WTC11 (cell line): ENCODE results near the gene ABCA6. TPM values are rescaled to one million over a fixed set of nuclear protein-coding genes. Genes with fewer than 3 reads are reported as not detected.

ENCODE experiments used
- ATAC-seq: fragments of 200-7000 bp; cut with Tn5 transposase; 2 replicates; pipeline ENCODE4 v1.10.0; 2021; ENCODE audit warnings: mild to moderate bottlenecking, moderate library complexity
- CTCF ChIA-PET: fragments of 300-600 bp; sonication (Branson Sonifier 250); formaldehyde crosslinking; loops from one replicate; lab custom pipeline; 2021; ENCODE audit warnings: antibody characterized with exemption; lab: Charles Lee
- POLR2A ChIA-PET: fragments of 350-600 bp; sonication (Branson Sonifier 250); formaldehyde crosslinking; loops from one replicate; lab custom pipeline; 2021; ENCODE audit warnings: antibody characterized with exemption; lab: Charles Lee
- DNase-seq: peaks from one replicate; pipeline ENCODE4 v3.0.0; 2021; ENCODE audit warnings: low spot score
- H3K27ac Mint-ChIP-seq: 2 replicates; pipeline ENCODE4 v1.8.0; 2021; ENCODE audit warnings: mixed read lengths
- H3K27me3 Mint-ChIP-seq: 2 replicates; pipeline ENCODE4 v1.8.0; 2021; ENCODE audit warnings: low read depth, mild to moderate bottlenecking, moderate library complexity, mixed read lengths
- H3K36me3 Mint-ChIP-seq: 2 replicates; pipeline ENCODE4 v1.8.0; 2021; ENCODE audit warnings: mixed read lengths
- H3K4me1 Mint-ChIP-seq: 2 replicates; pipeline ENCODE4 v1.8.0; 2022; ENCODE audit warnings: mixed read lengths
- H3K4me3 Mint-ChIP-seq: 2 replicates; pipeline ENCODE4 v1.8.0; 2021; ENCODE audit warnings: mild to moderate bottlenecking, moderate library complexity, mixed read lengths
- H3K9me3 Mint-ChIP-seq: 2 replicates; pipeline ENCODE4 v1.8.0; 2021; ENCODE audit warnings: mixed read lengths
- ATF1 ChIP-seq: sonication (generic); formaldehyde crosslinking; IDR thresholded peaks from 2 replicates; pipeline ENCODE4 v1.8.1; 2023; ENCODE audit warnings: mild to moderate bottlenecking, moderate library complexity, missing genetic modification reagents
- ELF4 ChIP-seq: sonication (generic); formaldehyde crosslinking; IDR thresholded peaks from 2 replicates; pipeline ENCODE4 v1.8.1; 2022; ENCODE audit warnings: low read depth, mild to moderate bottlenecking, moderate library complexity, missing genetic modification reagents
- FOXK1 ChIP-seq: sonication (generic); formaldehyde crosslinking; IDR thresholded peaks from 2 replicates; pipeline ENCODE4 v1.8.0; 2022; ENCODE audit warnings: mild to moderate bottlenecking, moderate library complexity, missing genetic modification reagents
- FOXP1 ChIP-seq: sonication (generic); formaldehyde crosslinking; IDR thresholded peaks from 2 replicates; pipeline ENCODE4 v1.8.0; 2022; ENCODE audit warnings: missing genetic modification reagents, mild to moderate bottlenecking, moderate library complexity, borderline replicate concordance
- IRF2 ChIP-seq: sonication (generic); formaldehyde crosslinking; IDR thresholded peaks from 2 replicates; pipeline ENCODE4 v1.8.0; 2022; ENCODE audit warnings: low read depth, missing genetic modification reagents, borderline replicate concordance
- MXD4 ChIP-seq: fragments of 250-450 bp; sonication (Bioruptor Pico); IDR thresholded peaks from 2 replicates; pipeline ENCODE4 v1.8.0; 2021; ENCODE audit warnings: mild to moderate bottlenecking, moderate library complexity, borderline replicate concordance
- NFE2L1 ChIP-seq: sonication (generic); formaldehyde crosslinking; IDR thresholded peaks from 2 replicates; pipeline ENCODE4 v1.8.1; 2023; ENCODE audit warnings: missing genetic modification reagents
- NFYB ChIP-seq: sonication (generic); formaldehyde crosslinking; conservative IDR thresholded peaks from 2 replicates; pipeline ENCODE4 v1.8.0; 2022; ENCODE audit warnings: low read depth, missing genetic modification reagents
- NR2C2 ChIP-seq: sonication (generic); formaldehyde crosslinking; IDR thresholded peaks from 2 replicates; pipeline ENCODE4 v1.8.0; 2022; ENCODE audit warnings: mild to moderate bottlenecking, missing genetic modification reagents
- PRRX2 ChIP-seq: fragments of 250-450 bp; sonication (Bioruptor Pico); IDR thresholded peaks from 2 replicates; pipeline ENCODE4 v1.8.0; 2021; ENCODE audit warnings: mild to moderate bottlenecking
- TCF7 ChIP-seq: sonication (generic); formaldehyde crosslinking; IDR thresholded peaks from 2 replicates; pipeline ENCODE4 v1.8.0; 2022; ENCODE audit warnings: mild to moderate bottlenecking, low read depth, missing genetic modification reagents, moderate library complexity
- TEAD1 ChIP-seq: sonication (generic); formaldehyde crosslinking; IDR thresholded peaks from 2 replicates; pipeline ENCODE4 v1.8.0; 2022; ENCODE audit warnings: mild to moderate bottlenecking, missing genetic modification reagents
- TP53 ChIP-seq: sonication (generic); formaldehyde crosslinking; IDR thresholded peaks from 2 replicates; pipeline ENCODE4 v1.8.1; 2023; ENCODE audit warnings: mild to moderate bottlenecking, missing genetic modification reagents
- ZNF121 ChIP-seq: sonication (generic); formaldehyde crosslinking; IDR thresholded peaks from 2 replicates; pipeline ENCODE4 v1.8.0; 2023; ENCODE audit warnings: missing genetic modification reagents
- ZNF219 ChIP-seq: sonication (generic); formaldehyde crosslinking; IDR thresholded peaks from 2 replicates; pipeline ENCODE4 v1.8.0; 2023; ENCODE audit warnings: missing genetic modification reagents, mild to moderate bottlenecking, borderline replicate concordance
- ZNF263 ChIP-seq: sonication (generic); formaldehyde crosslinking; IDR thresholded peaks from 2 replicates; pipeline ENCODE4 v1.8.1; 2022; ENCODE audit warnings: low read depth, mild to moderate bottlenecking, moderate library complexity, missing genetic modification reagents
- ZNF317 ChIP-seq: sonication (generic); formaldehyde crosslinking; IDR thresholded peaks from 2 replicates; pipeline ENCODE4 v1.8.1; 2023; ENCODE audit warnings: low read depth, mild to moderate bottlenecking, moderate library complexity, missing genetic modification reagents, borderline replicate concordance
- total RNA-seq: library from RNA; stranded (reverse); gene quantifications from 3 replicates; pipeline ENCODE4 v1.2.3, GENCODE V29; 2021
- TF ChIP-seq, protein P1 (sequence below): fragments of 250-450 bp; sonication (Bioruptor Pico); IDR thresholded peaks from 2 replicates; pipeline ENCODE4 v1.9.0; 2021; ENCODE audit warnings: mild to moderate bottlenecking, borderline replicate concordance
- TF ChIP-seq, protein P2 (sequence below): sonication (generic); formaldehyde crosslinking; IDR thresholded peaks from 2 replicates; pipeline ENCODE4 v1.8.0; 2022; ENCODE audit warnings: mild to moderate bottlenecking, missing genetic modification reagents
- TF ChIP-seq, protein P3 (sequence below): fragments of 250-450 bp; sonication (Bioruptor Pico); IDR thresholded peaks from 2 replicates; pipeline ENCODE4 v2.1.2; 2022; ENCODE audit warnings: mild to moderate bottlenecking, moderate library complexity
- TF ChIP-seq, protein P4 (sequence below): sonication (generic); formaldehyde crosslinking; IDR thresholded peaks from 2 replicates; pipeline ENCODE4 v1.8.1; 2022; ENCODE audit warnings: missing genetic modification reagents, borderline replicate concordance
- TF ChIP-seq, protein P5 (sequence below): sonication (generic); formaldehyde crosslinking; conservative IDR thresholded peaks from 2 replicates; pipeline ENCODE4 v1.8.1; 2022; ENCODE audit warnings: mild to moderate bottlenecking, missing genetic modification reagents
- TF ChIP-seq, protein P6 (sequence below): sonication (generic); formaldehyde crosslinking; IDR thresholded peaks from 2 replicates; pipeline ENCODE4 v1.8.1; 2023; ENCODE audit warnings: mild to moderate bottlenecking, missing genetic modification reagents

The ABCA6 gene
- total RNA-seq, 1 experiment from 2014 or later: not detected

DNA sequence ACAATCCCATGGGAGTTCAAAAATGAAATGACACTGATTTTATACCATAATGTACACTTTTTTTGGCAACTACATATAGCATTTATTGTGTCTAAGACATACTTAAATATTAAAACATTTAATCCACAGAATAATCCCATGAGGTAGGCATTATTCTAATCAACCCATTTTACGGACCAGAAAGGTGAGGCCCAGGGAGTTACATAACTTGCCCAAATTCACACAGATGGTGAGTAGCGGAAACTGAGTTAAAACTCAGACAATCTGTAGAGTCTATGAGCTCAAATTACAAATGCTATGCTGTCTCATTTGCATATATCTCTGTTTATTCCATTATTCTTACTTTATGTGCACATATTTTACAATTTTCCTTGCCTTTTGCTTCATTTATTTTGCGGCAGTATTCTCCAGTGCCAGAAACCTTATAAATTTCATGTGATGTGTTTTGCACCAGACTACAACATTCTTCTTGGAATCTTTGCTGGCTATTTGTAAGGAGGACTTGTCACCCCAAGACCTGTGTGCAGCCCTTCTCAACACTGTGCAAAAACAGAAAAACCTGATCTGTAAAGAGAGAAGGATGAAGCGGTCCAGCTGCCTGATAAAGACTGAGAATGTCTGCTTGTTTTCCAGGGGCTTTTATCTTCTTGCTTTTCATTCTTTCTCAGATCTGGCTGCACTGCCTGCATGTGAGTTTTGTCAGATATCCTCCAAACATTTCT, 78.7 kb downstream of the ABCA6 start (continued):
- TF ChIP-seq, protein P1, sequence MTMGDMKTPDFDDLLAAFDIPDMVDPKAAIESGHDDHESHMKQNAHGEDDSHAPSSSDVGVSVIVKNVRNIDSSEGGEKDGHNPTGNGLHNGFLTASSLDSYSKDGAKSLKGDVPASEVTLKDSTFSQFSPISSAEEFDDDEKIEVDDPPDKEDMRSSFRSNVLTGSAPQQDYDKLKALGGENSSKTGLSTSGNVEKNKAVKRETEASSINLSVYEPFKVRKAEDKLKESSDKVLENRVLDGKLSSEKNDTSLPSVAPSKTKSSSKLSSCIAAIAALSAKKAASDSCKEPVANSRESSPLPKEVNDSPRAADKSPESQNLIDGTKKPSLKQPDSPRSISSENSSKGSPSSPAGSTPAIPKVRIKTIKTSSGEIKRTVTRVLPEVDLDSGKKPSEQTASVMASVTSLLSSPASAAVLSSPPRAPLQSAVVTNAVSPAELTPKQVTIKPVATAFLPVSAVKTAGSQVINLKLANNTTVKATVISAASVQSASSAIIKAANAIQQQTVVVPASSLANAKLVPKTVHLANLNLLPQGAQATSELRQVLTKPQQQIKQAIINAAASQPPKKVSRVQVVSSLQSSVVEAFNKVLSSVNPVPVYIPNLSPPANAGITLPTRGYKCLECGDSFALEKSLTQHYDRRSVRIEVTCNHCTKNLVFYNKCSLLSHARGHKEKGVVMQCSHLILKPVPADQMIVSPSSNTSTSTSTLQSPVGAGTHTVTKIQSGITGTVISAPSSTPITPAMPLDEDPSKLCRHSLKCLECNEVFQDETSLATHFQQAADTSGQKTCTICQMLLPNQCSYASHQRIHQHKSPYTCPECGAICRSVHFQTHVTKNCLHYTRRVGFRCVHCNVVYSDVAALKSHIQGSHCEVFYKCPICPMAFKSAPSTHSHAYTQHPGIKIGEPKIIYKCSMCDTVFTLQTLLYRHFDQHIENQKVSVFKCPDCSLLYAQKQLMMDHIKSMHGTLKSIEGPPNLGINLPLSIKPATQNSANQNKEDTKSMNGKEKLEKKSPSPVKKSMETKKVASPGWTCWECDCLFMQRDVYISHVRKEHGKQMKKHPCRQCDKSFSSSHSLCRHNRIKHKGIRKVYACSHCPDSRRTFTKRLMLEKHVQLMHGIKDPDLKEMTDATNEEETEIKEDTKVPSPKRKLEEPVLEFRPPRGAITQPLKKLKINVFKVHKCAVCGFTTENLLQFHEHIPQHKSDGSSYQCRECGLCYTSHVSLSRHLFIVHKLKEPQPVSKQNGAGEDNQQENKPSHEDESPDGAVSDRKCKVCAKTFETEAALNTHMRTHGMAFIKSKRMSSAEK (CRISPR knock-in tag): no peak
- no peak for TF ChIP-seq ZNF317
- TF ChIP-seq, protein P2, sequence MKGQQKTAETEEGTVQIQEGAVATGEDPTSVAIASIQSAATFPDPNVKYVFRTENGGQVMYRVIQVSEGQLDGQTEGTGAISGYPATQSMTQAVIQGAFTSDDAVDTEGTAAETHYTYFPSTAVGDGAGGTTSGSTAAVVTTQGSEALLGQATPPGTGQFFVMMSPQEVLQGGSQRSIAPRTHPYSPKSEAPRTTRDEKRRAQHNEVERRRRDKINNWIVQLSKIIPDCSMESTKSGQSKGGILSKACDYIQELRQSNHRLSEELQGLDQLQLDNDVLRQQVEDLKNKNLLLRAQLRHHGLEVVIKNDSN: no peak
- TF ChIP-seq, protein P3, sequence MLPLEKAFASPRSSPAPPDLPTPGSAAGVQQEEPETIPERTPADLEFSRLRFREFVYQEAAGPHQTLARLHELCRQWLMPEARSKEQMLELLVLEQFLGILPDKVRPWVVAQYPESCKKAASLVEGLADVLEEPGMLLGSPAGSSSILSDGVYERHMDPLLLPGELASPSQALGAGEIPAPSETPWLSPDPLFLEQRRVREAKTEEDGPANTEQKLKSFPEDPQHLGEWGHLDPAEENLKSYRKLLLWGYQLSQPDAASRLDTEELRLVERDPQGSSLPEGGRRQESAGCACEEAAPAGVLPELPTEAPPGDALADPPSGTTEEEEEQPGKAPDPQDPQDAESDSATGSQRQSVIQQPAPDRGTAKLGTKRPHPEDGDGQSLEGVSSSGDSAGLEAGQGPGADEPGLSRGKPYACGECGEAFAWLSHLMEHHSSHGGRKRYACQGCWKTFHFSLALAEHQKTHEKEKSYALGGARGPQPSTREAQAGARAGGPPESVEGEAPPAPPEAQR (CRISPR knock-in tag): no peak
- no peak for TF ChIP-seq FOXK1 (CRISPR knock-in tag)
- TF ChIP-seq, protein P4, sequence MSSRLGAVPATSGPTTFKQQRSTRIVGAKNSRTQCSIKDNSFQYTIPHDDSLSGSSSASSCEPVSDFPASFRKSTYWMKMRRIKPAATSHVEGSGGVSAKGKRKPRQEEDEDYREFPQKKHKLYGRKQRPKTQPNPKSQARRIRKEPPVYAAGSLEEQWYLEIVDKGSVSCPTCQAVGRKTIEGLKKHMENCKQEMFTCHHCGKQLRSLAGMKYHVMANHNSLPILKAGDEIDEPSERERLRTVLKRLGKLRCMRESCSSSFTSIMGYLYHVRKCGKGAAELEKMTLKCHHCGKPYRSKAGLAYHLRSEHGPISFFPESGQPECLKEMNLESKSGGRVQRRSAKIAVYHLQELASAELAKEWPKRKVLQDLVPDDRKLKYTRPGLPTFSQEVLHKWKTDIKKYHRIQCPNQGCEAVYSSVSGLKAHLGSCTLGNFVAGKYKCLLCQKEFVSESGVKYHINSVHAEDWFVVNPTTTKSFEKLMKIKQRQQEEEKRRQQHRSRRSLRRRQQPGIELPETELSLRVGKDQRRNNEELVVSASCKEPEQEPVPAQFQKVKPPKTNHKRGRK (CRISPR knock-in tag): no peak
- no peak for TF ChIP-seq MXD4
- no peak for TF ChIP-seq ELF4 (CRISPR knock-in tag)
- no peak for TF ChIP-seq NFE2L1 (CRISPR knock-in tag)
- TF ChIP-seq PRRX2: no peak
- TF ChIP-seq IRF2: no peak
- no peak for TF ChIP-seq FOXP1 (CRISPR knock-in tag)

DNA sequence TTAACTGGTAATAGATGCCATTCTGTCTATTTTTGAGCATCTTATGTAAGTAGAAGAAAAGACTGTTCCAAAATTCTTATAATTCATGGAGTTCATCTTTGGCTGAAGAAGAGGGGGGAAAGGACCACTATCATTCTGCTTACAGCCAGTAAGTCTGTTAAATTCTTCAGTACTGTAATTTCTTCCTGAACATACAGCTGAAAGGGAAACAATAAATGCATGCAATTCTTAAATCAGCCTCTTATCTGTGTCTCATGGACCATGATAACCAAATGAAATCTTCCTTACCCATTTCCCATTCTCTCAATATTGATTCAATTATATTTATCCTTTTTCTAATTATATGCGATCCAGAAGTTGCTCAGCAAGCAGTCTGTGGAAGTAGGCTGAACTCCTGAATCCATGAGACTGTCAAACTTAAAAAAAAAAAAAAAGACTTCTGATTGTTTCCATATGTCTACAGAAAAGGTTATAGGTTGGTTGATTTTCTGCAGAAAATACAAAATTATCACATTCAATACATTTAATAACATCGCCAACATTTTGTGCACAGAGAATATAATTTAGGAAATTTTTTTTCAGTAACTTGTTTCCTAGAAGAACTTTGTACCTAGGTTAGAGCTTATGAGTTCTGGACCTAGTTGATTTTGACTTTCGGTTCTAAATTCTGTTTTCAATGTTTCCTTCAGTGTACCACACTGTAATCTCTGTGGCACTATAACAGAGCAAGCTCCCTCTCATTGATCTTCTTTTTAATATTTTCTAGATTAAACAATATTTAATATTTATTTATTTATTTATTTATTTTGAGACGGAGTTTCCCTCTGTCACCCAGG, 79.8 kb downstream of the ABCA6 start:
- Mint-ChIP-seq H3K9me3 (no peaks in the 10 kb centered on the region), H3K36me3 (no peaks in the 10 kb centered on the region), H3K4me3 (no peak overlapping the region)
- DNase-seq: no peak
- CTCF ChIA-PET: no interaction called here
- no peak for TF ChIP-seq NR2C2 (CRISPR knock-in tag)
- TF ChIP-seq, all 79 proteins: peak for 0
- peaks cover 4% of the 10 kb centered on the region; the same call in 1 of the 2 replicates for H3K4me1 Mint-ChIP-seq
- no peak overlapping the region for H3K27ac Mint-ChIP-seq
- POLR2A ChIA-PET: no interaction called here
- no peak for ATAC-seq
- H3K27me3 Mint-ChIP-seq: no peaks in the 10 kb centered on the region

DNA sequence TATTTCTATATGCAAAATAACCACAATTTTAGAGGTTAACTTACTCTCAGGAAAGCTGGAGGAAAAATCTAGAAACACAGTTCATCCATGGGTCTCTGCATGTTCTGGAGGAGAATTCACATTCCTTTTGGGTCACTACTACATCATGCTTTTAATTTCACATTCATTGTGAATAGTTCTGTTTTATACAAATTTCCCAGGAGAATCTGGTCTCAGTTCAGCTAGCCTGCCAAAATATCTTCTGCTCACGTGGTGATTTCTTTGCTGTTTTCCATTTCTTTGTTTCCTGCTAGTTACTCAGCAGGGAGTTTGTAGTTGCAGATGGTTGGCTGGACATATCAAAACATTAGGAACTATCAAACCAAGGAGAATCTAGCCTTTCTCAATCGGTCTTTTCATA, 80.9 kb downstream of the ABCA6 start, which contains the start of gene ABCA9:
Gene ABCA9, minus strand, starts transcription at position 106 of the 400 bp plus-strand sequence. CDS start 9,801 bp downstream, outside the sequence.
- DNase-seq (no peak), ATAC-seq (no peak)
- H3K4me3 Mint-ChIP-seq: no peak within 1 kb of the TSS
- POLR2A ChIA-PET: no interaction called here
- H3K36me3 Mint-ChIP-seq: no peaks in the 10 kb centered on the region
- no peak within 1 kb of the TSS for H3K27ac Mint-ChIP-seq
- peaks cover 4% of the 10 kb centered on the region; the same call in 1 of the 2 replicates for H3K4me1 Mint-ChIP-seq
- CTCF ChIA-PET: no interaction called here
- no peaks in the 10 kb centered on the region for H3K9me3 Mint-ChIP-seq
- no peaks in the 10 kb centered on the region for H3K27me3 Mint-ChIP-seq
- TF ChIP-seq TCF7 (no peak), TP53 (CRISPR knock-in tag) (no peak), TEAD1 (CRISPR knock-in tag) (no peak), ZNF263 (CRISPR knock-in tag) (no peak), MXD4 (no peak), ZNF121 (CRISPR knock-in tag) (no peak), ATF1 (CRISPR knock-in tag) (no peak), NFYB (no peak), ZNF219 (CRISPR knock-in tag) (no peak)
- TF ChIP-seq, protein P5, sequence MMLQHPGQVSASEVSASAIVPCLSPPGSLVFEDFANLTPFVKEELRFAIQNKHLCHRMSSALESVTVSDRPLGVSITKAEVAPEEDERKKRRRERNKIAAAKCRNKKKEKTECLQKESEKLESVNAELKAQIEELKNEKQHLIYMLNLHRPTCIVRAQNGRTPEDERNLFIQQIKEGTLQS (CRISPR knock-in tag): no peak
- TF ChIP-seq, protein P6, sequence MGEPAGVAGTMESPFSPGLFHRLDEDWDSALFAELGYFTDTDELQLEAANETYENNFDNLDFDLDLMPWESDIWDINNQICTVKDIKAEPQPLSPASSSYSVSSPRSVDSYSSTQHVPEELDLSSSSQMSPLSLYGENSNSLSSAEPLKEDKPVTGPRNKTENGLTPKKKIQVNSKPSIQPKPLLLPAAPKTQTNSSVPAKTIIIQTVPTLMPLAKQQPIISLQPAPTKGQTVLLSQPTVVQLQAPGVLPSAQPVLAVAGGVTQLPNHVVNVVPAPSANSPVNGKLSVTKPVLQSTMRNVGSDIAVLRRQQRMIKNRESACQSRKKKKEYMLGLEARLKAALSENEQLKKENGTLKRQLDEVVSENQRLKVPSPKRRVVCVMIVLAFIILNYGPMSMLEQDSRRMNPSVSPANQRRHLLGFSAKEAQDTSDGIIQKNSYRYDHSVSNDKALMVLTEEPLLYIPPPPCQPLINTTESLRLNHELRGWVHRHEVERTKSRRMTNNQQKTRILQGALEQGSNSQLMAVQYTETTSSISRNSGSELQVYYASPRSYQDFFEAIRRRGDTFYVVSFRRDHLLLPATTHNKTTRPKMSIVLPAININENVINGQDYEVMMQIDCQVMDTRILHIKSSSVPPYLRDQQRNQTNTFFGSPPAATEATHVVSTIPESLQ (CRISPR knock-in tag): no peak
